T-cell (primary cell): ENCODE results near the gene RNF141. TPM values are rescaled to one million over a fixed set of nuclear protein-coding genes. Genes with fewer than 3 reads are reported as not detected.

Source experiments
- ATAC-seq, 4 experiments: fragments of 200-7000 bp in 3 of 4; fragments of 150-1000 bp in 1 of 4; cut with Tn5 transposase; replicated peaks in 1 of 4; 1 replicate in 3 of 4; 2 replicates in 1 of 4; pipeline ENCODE4 v1.10.0; 2021; ENCODE audit warnings: moderate library complexity in 3 of 4, mild to moderate bottlenecking in 2 of 4, moderate number of reproducible peaks in 1 of 4
- CTCF ChIA-PET, 2 donors: fragments of 300-600 bp; sonication (Branson Sonifier 250); formaldehyde crosslinking; loops; one replicate each; lab custom pipeline; 2022; ENCODE audit warnings: antibody characterized with exemption in 2 of 2; lab: Charles Lee
- POLR2A ChIA-PET, 2 donors: fragments of 300-600 bp; sonication (Branson Sonifier 250); formaldehyde crosslinking; loops; one replicate each; lab custom pipeline; 2022; ENCODE audit warnings: antibody characterized with exemption in 2 of 2; lab: Charles Lee
- DNase-seq, 35 experiments: peaks; one replicate each; pipeline versions ENCODE4 v3.0.0 to v3.0.0-alpha.2; 2013 to 2023
- H3K27ac ChIP-seq: one replicate; pipeline ENCODE4 v1.5.1; 2013; ENCODE audit warnings: low read length
- H3K27me3 ChIP-seq, 2 experiments: replicated peaks in 1 of 2; 1 replicate in 1 of 2; 2 replicates in 1 of 2; pipeline versions ENCODE4 v1.6.1 to v1.7.0; 2013; ENCODE audit warnings: low read length in 1 of 2, mixed read lengths in 1 of 2; ENCODE audit not compliant: control insufficient read depth in 2 of 2, insufficient read depth in 2 of 2; ENCODE audit errors: extremely low read depth in 1 of 2
- H3K36me3 ChIP-seq, 2 donors: 1 replicate in 1 of 2; 2 replicates in 1 of 2; pipeline versions ENCODE4 v1.6.1 to v1.7.0; 2013; ENCODE audit warnings: low read length in 1 of 2; ENCODE audit not compliant: control insufficient read depth in 2 of 2, insufficient read depth in 1 of 2; ENCODE audit errors: extremely low read depth in 1 of 2
- H3K4me1 ChIP-seq, 2 experiments: 1 replicate in 1 of 2; 2 replicates in 1 of 2; pipeline versions ENCODE4 v1.6.1 to v1.7.0; 2013; ENCODE audit warnings: low read length in 2 of 2, mixed read lengths in 1 of 2; ENCODE audit not compliant: insufficient read depth in 2 of 2, control insufficient read depth in 1 of 2; ENCODE audit errors: extremely low read depth in 1 of 2
- H3K4me3 ChIP-seq, 2 donors: 1 replicate in 1 of 2; 2 replicates in 1 of 2; pipeline versions ENCODE4 v1.5.1 to v1.7.0; 2013; ENCODE audit warnings: mild to moderate bottlenecking in 2 of 2, low read length in 1 of 2, moderate library complexity in 1 of 2; ENCODE audit not compliant: control insufficient read depth in 1 of 2; ENCODE audit errors: extremely low read depth in 1 of 2
- H3K9me3 ChIP-seq: 2 replicates; pipeline ENCODE4 v1.7.0; 2013
- H3K27ac Mint-ChIP-seq, 2 donors: one replicate each; pipeline ENCODE4 v1.8.0; 2020 to 2021; ENCODE audit warnings: mild to moderate bottlenecking in 2 of 2, mixed read lengths in 2 of 2
- H3K27me3 Mint-ChIP-seq, 2 donors: one replicate each; pipeline ENCODE4 v1.8.0; 2021 to 2022; ENCODE audit warnings: mixed read lengths in 2 of 2
- H3K36me3 Mint-ChIP-seq: one replicate; pipeline ENCODE4 v1.8.0; 2021; ENCODE audit warnings: mixed read lengths
- H3K4me1 Mint-ChIP-seq, 3 donors: one replicate each; pipeline ENCODE4 v1.8.0; 2020 to 2022; ENCODE audit warnings: mixed read lengths in 3 of 3, mild to moderate bottlenecking in 1 of 3
- H3K4me3 Mint-ChIP-seq, 3 donors: one replicate each; pipeline ENCODE4 v1.8.0; 2020 to 2022; ENCODE audit warnings: mild to moderate bottlenecking in 3 of 3, mixed read lengths in 3 of 3, moderate library complexity in 3 of 3
- H3K9me3 Mint-ChIP-seq, 3 donors: one replicate each; pipeline ENCODE4 v1.8.0; 2020 to 2022; ENCODE audit warnings: mixed read lengths in 3 of 3
- WGBS: methylation state at CpG from one replicate; pipeline ENCODE4 v1.1.5; 2013; ENCODE audit warnings: missing lambda C conversion rate; ENCODE audit not compliant: insufficient coverage; 5-methylcytosine and 5-hydroxymethylcytosine counted together
- total RNA-seq, 35 experiments: library from RNA in 6 of 35; stranded (reverse) in 6 of 35; fragments of 120-200 nt in 1 of 35; gene quantifications; one replicate each; pipeline versions ENCODE4 v1.2.1 to v1.2.4 and lab custom pipeline; 2013 to 2026

The RNF141 gene
- total RNA-seq, 5 donors from 2014 or later (not counting 1 experiment from before 2014, with no cell fraction given) = 15.1 to 17.3 (median 15.3) TPM

DNA sequence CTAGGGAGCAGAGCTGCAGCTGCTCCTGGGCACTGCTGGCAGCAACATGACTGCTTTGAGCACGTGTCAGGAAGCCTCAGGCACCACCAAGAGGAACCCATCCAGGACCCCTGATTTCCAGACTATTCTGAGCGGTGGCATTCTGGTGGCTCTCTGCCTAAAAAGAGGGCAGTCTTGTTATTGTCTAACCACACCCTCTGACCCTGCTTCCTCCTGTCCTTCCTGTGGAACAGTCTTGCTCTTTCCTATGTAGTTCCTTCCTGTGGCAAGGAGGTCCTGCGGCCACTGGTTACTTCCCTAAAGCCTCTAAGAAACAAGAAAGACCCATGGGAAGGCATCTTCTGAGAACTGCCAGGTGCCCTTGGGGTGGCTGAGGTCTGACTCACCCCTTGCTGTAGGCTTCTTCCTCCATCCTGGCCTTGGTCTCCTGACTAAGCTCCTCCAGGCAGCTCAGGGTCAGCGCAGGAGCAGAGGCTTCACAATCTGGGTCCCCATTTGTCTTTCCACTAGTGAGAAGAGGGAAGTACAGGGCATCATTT, 40.6 kb upstream of the RNF141 start:
- whole genome bisulfite sequencing = 37% methylated on average over 3 of the region's 4 CpGs
- H3K4me3 ChIP-seq = no peak overlapping the region
- no peaks in the 10 kb centered on the region for H3K9me3 ChIP-seq
- no peaks in the 10 kb centered on the region for H3K36me3 ChIP-seq
- H3K27ac ChIP-seq = no peak overlapping the region
- peak in 9 of 35 experiments; percentile 1 to 36 (median 4) for DNase-seq
- Mint-ChIP-seq H3K36me3 (no peaks in the 10 kb centered on the region), H3K4me1 (no peaks in the 10 kb centered on the region), H3K27ac (no peak overlapping the region), H3K27me3 (peaks cover 10 to 11% of the 10 kb centered on the region in 2 donors), H3K9me3 (no peaks in the 10 kb centered on the region), H3K4me3 (no peak overlapping the region)
- ChIA-PET CTCF (no interaction called here), POLR2A (interaction anchor here in 1 of 2 donors (0.6 kb wide), 1 partner anchor 139 kb away, joined by 4 read pairs; no protein-coding TSS in a partner anchor)
- peaks cover 0 to 9% of the 10 kb centered on the region in 2 experiments for H3K27me3 ChIP-seq
- ATAC-seq = no peak
- no peaks in the 10 kb centered on the region for H3K4me1 ChIP-seq

- Mint-ChIP-seq H3K9me3 (no peaks in the 10 kb centered on the region), H3K27me3 (peaks cover 10 to 11% of the 10 kb centered on the region in 2 donors), H3K36me3 (no peaks in the 10 kb centered on the region), H3K4me1 (no peaks in the 10 kb centered on the region), H3K4me3 (no peak overlapping the region), H3K27ac (no peak overlapping the region)
- no peaks in the 10 kb centered on the region for H3K4me1 ChIP-seq
- DNase-seq = no peak
- no peak for ATAC-seq
- H3K4me3 ChIP-seq = no peak overlapping the region
- ChIA-PET CTCF (no interaction called here), POLR2A (no interaction called here)
- no peaks in the 10 kb centered on the region for H3K36me3 ChIP-seq
- 84% methylated on average over 3 of the region's 4 CpGs for WGBS
- no peaks in the 10 kb centered on the region for H3K9me3 ChIP-seq
- peaks cover 0 to 9% of the 10 kb centered on the region in 2 experiments for H3K27me3 ChIP-seq
- no peak overlapping the region for H3K27ac ChIP-seq
Observed at GRCh38 chr11:10580623-10581022, 39.6 kb upstream of the RNF141 start.

- Histone ChIP-seq H3K4me3 (no peak overlapping the region), H3K4me1 (no peaks in the 10 kb centered on the region), H3K9me3 (no peaks in the 10 kb centered on the region), H3K27me3 (peaks cover 0 to 9% of the 10 kb centered on the region in 2 experiments), H3K27ac (no peak overlapping the region), H3K36me3 (no peaks in the 10 kb centered on the region)
- Mint-ChIP-seq H3K36me3 (no peaks in the 10 kb centered on the region), H3K9me3 (no peaks in the 10 kb centered on the region), H3K4me3 (no peak overlapping the region), H3K27ac (no peak overlapping the region), H3K4me1 (no peaks in the 10 kb centered on the region), H3K27me3 (peaks cover 10 to 11% of the 10 kb centered on the region in 2 donors)
- DNase-seq = no peak
- POLR2A ChIA-PET = no interaction called here
- WGBS = 43% methylated on average over 1 of the region's 3 CpGs
- ATAC-seq = no peak
- CTCF ChIA-PET = no interaction called here
Observed at GRCh38 chr11:10579700-10580099, 38.7 kb upstream of the RNF141 start.

DNA sequence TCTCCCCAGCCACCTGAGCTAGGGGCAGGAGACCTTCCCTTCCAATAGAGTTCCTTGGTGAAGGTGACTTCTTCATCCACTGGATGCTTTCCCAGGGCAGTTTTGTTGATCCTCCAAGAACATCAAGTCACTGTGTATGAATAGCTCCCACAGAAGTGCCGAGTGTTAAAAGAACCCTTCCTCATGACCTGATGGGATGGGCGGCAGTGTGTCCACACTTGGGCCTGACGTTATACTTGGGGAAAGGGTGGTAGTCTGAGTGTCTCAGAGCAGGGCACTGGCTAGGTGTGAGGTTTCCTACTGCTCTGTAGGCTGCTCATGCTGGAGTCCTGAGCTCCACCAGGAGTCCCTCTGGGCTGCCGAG, 35.0 kb upstream of the RNF141 start:
- DNase-seq = no peak
- Mint-ChIP-seq H3K27me3 (peaks cover 5 to 10% of the 10 kb centered on the region in 2 donors), H3K4me1 (no peaks in the 10 kb centered on the region), H3K9me3 (no peaks in the 10 kb centered on the region), H3K36me3 (no peaks in the 10 kb centered on the region), H3K4me3 (no peak overlapping the region), H3K27ac (no peak overlapping the region)
- Histone ChIP-seq H3K27me3 (peaks cover 0 to 5% of the 10 kb centered on the region in 2 experiments), H3K27ac (no peak overlapping the region), H3K36me3 (no peaks in the 10 kb centered on the region), H3K9me3 (no peaks in the 10 kb centered on the region), H3K4me1 (no peaks in the 10 kb centered on the region), H3K4me3 (no peak overlapping the region)
- ChIA-PET CTCF (interaction anchor here in 1 of 2 donors (0.6 kb wide), 1 partner anchor 1704 kb away, joined by 3 read pairs; no protein-coding TSS in a partner anchor), POLR2A (no interaction called here)
- 100% methylated on average over 1 of the region's 4 CpGs for WGBS
- no peak for ATAC-seq

DNA sequence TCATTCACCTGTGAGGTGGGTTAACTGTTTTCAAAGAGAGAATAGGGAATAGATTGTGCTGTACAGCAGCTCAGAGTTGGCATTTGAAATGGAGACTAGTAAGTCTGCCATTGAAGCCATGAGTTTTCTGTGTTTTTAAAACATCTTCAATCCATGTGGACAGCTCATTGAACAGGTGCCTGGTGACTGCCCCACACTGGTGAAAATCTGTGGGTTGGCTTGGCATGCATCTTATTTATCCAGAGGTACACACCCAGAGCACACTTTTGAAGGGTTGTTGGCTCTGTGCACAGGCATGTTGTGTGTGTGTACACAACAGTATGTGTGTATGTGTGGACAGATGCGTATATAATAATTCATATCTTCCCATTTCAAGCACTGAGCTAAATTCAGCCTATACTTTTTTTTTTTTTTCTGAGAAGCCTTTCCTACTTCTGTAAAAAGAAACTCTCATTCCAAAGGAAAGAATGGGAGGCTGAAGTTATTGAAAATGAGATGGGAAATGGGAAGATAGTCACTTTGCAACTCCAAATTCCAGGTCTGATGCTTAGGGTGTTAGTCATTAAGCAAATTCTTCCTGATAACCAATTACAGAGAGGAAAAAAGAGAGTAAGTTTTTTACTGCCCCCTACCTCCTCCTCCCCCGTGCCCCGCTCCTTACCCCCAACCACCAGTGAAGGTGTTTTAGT, 34.5 kb upstream of the RNF141 start:
- H3K36me3 Mint-ChIP-seq = no peaks in the 10 kb centered on the region

GRCh38 chr11:10573556-10573955, 32.6 kb upstream of the RNF141 start:
- H3K27ac Mint-ChIP-seq = no peak overlapping the region
- H3K4me1 ChIP-seq = no peaks in the 10 kb centered on the region
- no peak overlapping the region for H3K4me3 ChIP-seq
- H3K9me3 Mint-ChIP-seq = no peaks in the 10 kb centered on the region
- H3K27ac ChIP-seq = no peak overlapping the region
- ChIA-PET POLR2A (no interaction called here), CTCF (no interaction called here)
- H3K27me3 Mint-ChIP-seq = peaks cover 0 to 9% of the 10 kb centered on the region in 2 donors
- no peaks in the 10 kb centered on the region for H3K36me3 ChIP-seq
- DNase-seq (no peak), ATAC-seq (no peak)
- no peaks in the 10 kb centered on the region for H3K4me1 Mint-ChIP-seq
- WGBS = 73% methylated on average over 3 of the region's 3 CpGs
- H3K36me3 Mint-ChIP-seq = no peaks in the 10 kb centered on the region
- no peaks in the 10 kb centered on the region for H3K27me3 ChIP-seq
- H3K4me3 Mint-ChIP-seq = no peak overlapping the region
- no peaks in the 10 kb centered on the region for H3K9me3 ChIP-seq

More for the DNA sequence above, 34.5 kb upstream of the RNF141 start:
- no CpG with 5 or more reads among the region's 3 CpGs for WGBS
- DNase-seq = no peak
- no peak for ATAC-seq
- Histone ChIP-seq H3K36me3 (no peaks in the 10 kb centered on the region), H3K9me3 (no peaks in the 10 kb centered on the region), H3K27me3 (peaks cover 0 to 5% of the 10 kb centered on the region in 2 experiments), H3K27ac (no peak overlapping the region), H3K4me3 (no peak overlapping the region), H3K4me1 (no peaks in the 10 kb centered on the region)
- Mint-ChIP-seq H3K27ac (no peak overlapping the region), H3K27me3 (peaks cover 4 to 7% of the 10 kb centered on the region in 2 donors), H3K4me1 (no peaks in the 10 kb centered on the region), H3K4me3 (no peak overlapping the region), H3K9me3 (no peaks in the 10 kb centered on the region)
- ChIA-PET CTCF (interaction anchor here in 1 of 2 donors (0.6 kb wide), 1 partner anchor 1703 kb away, joined by 3 read pairs; no protein-coding TSS in a partner anchor), POLR2A (interaction anchor here in 1 of 2 donors (0.5 kb wide), 1 partner anchor 353 kb away, joined by 3 read pairs; no protein-coding TSS in a partner anchor)
